ENCODE measurements around the gene RAB4B. TPM values are rescaled to one million over a fixed set of nuclear protein-coding genes. Genes with fewer than 3 reads are reported as not detected.

Gene RAB4B
- total and polyA plus RNA-seq, 2 of the 13 experiments (the other 11 are each of a cell fraction or from before 2014, with no cell fraction given): 3.3 to 5.4 TPM

GRCh38 chr19:40797963-40798682, 20.1 kb downstream of the RAB4B start (continued):
- TF ChIP-seq MEIS1 (CRISPR knock-in tag; IDR thresholded peaks at IDR 0.05; ENCODE audit: borderline replicate concordance): no peak
- TF ChIP-seq MLLT10 (CRISPR knock-in tag; IDR thresholded peaks at IDR 0.05): no peak
- peak; percentile 60 for TF ChIP-seq TFE3 (CRISPR knock-in tag; IDR thresholded peaks at IDR 0.05)
- no peak for TF ChIP-seq ZFAT (CRISPR knock-in tag; conservative IDR thresholded peaks at IDR 0.05)
- TF ChIP-seq ZNF652 (CRISPR knock-in tag; IDR thresholded peaks at IDR 0.05; ENCODE audit: borderline replicate concordance, low read depth): no peak; the same call in 1 of the 2 replicates
- 0 out of 2 replicates have a peak, but pooled peaks have one; percentile 25 for TF ChIP-seq ZNF839 (CRISPR knock-in tag; IDR thresholded peaks at IDR 0.05; ENCODE audit: borderline replicate concordance)
- 0 out of 2 replicates have a peak, but pooled peaks have one; percentile 26 for TF ChIP-seq ZNF816 (CRISPR knock-in tag; IDR thresholded peaks at IDR 0.05; ENCODE audit: borderline replicate concordance)
- no peak for TF ChIP-seq SATB2 (CRISPR knock-in tag; IDR thresholded peaks at IDR 0.05)
- peak; percentile 55 for TF ChIP-seq FOXA3 (CRISPR knock-in tag; IDR thresholded peaks at IDR 0.05)
- TF ChIP-seq ZNF878 (CRISPR knock-in tag; IDR thresholded peaks at IDR 0.05): no peak
- peak; percentile 79; the same call in 1 of the 2 replicates for TF ChIP-seq ZBTB25 (CRISPR knock-in tag; IDR thresholded peaks at IDR 0.05)
- peak; percentile 79 for TF ChIP-seq MEF2D (CRISPR knock-in tag; IDR thresholded peaks at IDR 0.05)
- TF ChIP-seq RXRA (CRISPR knock-in tag; IDR thresholded peaks at IDR 0.05): peak; percentile 96
- TF ChIP-seq KAT8 (CRISPR knock-in tag; IDR thresholded peaks at IDR 0.05): peak; percentile 65; the same call in 1 of the 2 replicates
- TF ChIP-seq TP53 (CRISPR knock-in tag; conservative IDR thresholded peaks at IDR 0.05): no peak
- peak; percentile 82 for TF ChIP-seq HIVEP1 (CRISPR knock-in tag; IDR thresholded peaks at IDR 0.05)
- TF ChIP-seq MLX (CRISPR knock-in tag; IDR thresholded peaks at IDR 0.05): peak; percentile 45; the same call in 1 of the 2 replicates
- peak; percentile 17; the same call in 1 of the 2 replicates for TF ChIP-seq ATF3 (CRISPR knock-in tag; IDR thresholded peaks at IDR 0.05)
- TF ChIP-seq YEATS2 (CRISPR knock-in tag; IDR thresholded peaks at IDR 0.05; ENCODE audit: borderline replicate concordance): peak; percentile 24; the same call in 1 of the 2 replicates
- TF ChIP-seq ZNF121 (CRISPR knock-in tag; IDR thresholded peaks at IDR 0.05): peak; percentile 88
- no peak; the same call in 1 of the 2 replicates for TF ChIP-seq IRX3 (CRISPR knock-in tag; IDR thresholded peaks at IDR 0.05; ENCODE audit: borderline replicate concordance, low read depth)
- no peak for TF ChIP-seq SMYD3 (CRISPR knock-in tag; IDR thresholded peaks at IDR 0.05)
- TF ChIP-seq ZNF275 (CRISPR knock-in tag; IDR thresholded peaks at IDR 0.05; ENCODE audit: borderline replicate concordance): no peak
- no peak for TF ChIP-seq ZC3H13 (CRISPR knock-in tag; IDR thresholded peaks at IDR 0.05)
- no peak for TF ChIP-seq KLF9 (CRISPR knock-in tag; IDR thresholded peaks at IDR 0.05; ENCODE audit: low read depth)
- peak; percentile 79; the same call in 1 of the 2 replicates for TF ChIP-seq RNF2 (conservative IDR thresholded peaks at IDR 0.05; ENCODE audit: low read depth)
- peak; percentile 51 for TF ChIP-seq ASH2L (IDR thresholded peaks at IDR 0.05; ENCODE audit: insufficient read length, low read depth, low read length)
